ENCODE results near the gene CD163.

DNA sequence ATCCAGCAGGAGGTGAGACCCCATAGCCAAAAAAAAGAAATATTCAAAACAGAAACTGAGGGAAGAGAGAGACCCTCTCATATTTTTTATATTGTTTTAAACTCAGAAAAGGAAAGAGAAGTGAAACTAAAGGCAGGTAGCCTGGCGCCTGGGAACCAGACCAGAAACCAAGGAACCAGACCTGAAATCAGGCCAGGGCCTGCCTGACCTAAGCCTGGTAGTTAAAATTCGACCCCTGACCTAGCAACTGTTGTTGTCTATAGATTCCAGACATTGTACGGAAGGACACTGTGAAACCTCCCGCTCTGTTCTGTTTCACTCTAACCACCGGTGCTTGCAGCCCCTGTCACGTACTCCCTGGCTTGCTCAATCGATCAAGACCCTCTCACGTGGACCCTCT is 38.5 kb upstream of the CD163 start:
- TF ChIP-seq CTCF (IDR thresholded peaks at IDR 0.05) (no peak), POLR2A (IDR thresholded peaks at IDR 0.05) (no peak)

Data from Peyer's patch (tissue), 4 donors.